Esophagus squamous epithelium (tissue), 4 donors: ENCODE results near the gene SZT2.

Experiments used
- POLR2A ChIP-seq, 4 donors: fragments of 450-650 bp; IDR thresholded peaks; one replicate each; pipeline ENCODE4 v1.6.1; 2017; ENCODE audit warnings: antibody characterized with exemption in 4 of 4, mild to moderate bottlenecking in 4 of 4, moderate library complexity in 3 of 4
- TF ChIP-seq, protein P1 (sequence below), 6 experiments: fragments of 450-650 bp in 4 of 6; fragments of 200-600 bp in 2 of 6; sonication (generic) in 2 of 6; IDR thresholded peaks; one replicate each; pipeline ENCODE4 v1.5.1; 2016 to 2019; ENCODE audit warnings: antibody characterized with exemption in 6 of 6, mild to moderate bottlenecking in 4 of 6, moderate library complexity in 4 of 6

DNA sequence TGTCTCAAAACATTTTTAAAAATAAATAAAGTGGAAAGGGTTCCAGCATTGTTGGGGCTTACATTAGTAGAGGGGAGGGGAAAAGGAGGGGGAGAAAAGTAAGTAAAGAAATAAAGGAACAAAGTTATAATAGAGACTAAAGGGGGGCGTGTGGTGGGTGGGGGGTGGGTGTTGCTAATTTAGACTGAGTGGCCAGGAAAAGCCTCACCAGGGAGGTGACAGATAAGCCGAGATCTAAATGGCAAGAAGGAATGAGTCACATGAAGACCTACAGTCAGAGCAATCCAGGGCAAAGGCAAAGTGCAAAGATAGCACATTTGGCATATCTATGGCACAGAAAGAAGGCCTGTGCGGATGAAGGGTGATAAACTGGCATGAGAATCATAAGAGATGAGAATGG, 44.6 kb upstream of the SZT2 start:
- TF ChIP-seq, protein P1, sequence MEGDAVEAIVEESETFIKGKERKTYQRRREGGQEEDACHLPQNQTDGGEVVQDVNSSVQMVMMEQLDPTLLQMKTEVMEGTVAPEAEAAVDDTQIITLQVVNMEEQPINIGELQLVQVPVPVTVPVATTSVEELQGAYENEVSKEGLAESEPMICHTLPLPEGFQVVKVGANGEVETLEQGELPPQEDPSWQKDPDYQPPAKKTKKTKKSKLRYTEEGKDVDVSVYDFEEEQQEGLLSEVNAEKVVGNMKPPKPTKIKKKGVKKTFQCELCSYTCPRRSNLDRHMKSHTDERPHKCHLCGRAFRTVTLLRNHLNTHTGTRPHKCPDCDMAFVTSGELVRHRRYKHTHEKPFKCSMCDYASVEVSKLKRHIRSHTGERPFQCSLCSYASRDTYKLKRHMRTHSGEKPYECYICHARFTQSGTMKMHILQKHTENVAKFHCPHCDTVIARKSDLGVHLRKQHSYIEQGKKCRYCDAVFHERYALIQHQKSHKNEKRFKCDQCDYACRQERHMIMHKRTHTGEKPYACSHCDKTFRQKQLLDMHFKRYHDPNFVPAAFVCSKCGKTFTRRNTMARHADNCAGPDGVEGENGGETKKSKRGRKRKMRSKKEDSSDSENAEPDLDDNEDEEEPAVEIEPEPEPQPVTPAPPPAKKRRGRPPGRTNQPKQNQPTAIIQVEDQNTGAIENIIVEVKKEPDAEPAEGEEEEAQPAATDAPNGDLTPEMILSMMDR (IDR thresholded peaks at IDR 0.05) = no peak
- no peak for TF ChIP-seq POLR2A (IDR thresholded peaks at IDR 0.05)
